ENCODE measurements around the gene PARD3. TPM values are rescaled to one million over a fixed set of nuclear protein-coding genes. Genes with fewer than 3 reads are reported as not detected.

Gene PARD3
- total and polyA plus RNA-seq, 10 of the 15 experiments (the other 5 are each of a cell fraction or from before 2014, with no cell fraction given): 2.6 to 43.1 (median 13.9) TPM

- Histone ChIP-seq H3K4me3 (peak overlapping the region; percentile 58), H2AFZ (ENCODE audit: control insufficient read depth, low read depth, low read length) (peak overlapping the region; percentile 64), H3K36me3 (ENCODE audit: control insufficient read depth in 2 of 2, insufficient read depth in 2 of 2, low read length in 1 of 2) (no peaks in the 10 kb centered on the region), H3K27ac (ENCODE audit: control insufficient read depth, insufficient read depth) (peak overlapping the region; percentile 1; the same call in 1 of the 2 replicates), H4K20me1 (ENCODE audit: control insufficient read depth, insufficient read depth) (no peaks in the 10 kb centered on the region), H3K27me3 (replicated peaks in 1 of 2; ENCODE audit: control insufficient read depth in 2 of 2, insufficient read depth in 2 of 2, low read length in 1 of 2) (no peaks in the 10 kb centered on the region), H3K9ac (ENCODE audit: control insufficient read depth, insufficient read depth, low read length) (no peak overlapping the region), H3K9me3 (replicated peaks; ENCODE audit: control insufficient read depth, insufficient read depth, low read length) (no peaks in the 10 kb centered on the region), H3K4me1 (ENCODE audit: control insufficient read depth, insufficient read depth, low read length) (peaks cover 13% of the 10 kb centered on the region), H3K4me2 (ENCODE audit: control insufficient read depth, insufficient read depth) (peak overlapping the region; percentile 94), H3K79me2 (ENCODE audit: control insufficient read depth, insufficient read depth, low read length) (no peaks in the 10 kb centered on the region)
- peak; percentile 88 for ATAC-seq
- BruUV-seq (replicated peaks): no TSS peak
- under 1% methylated on average over 11 of the region's 11 CpGs for WGBS (ENCODE audit: insufficient coverage, insufficient replicate concordance, low lambda C conversion rate, missing lambda C conversion rate)
- intact Hi-C loops (cut with micrococcal nuclease; ENCODE audit: unreplicated experiment): no loop called here
- CTCF ChIA-PET: interaction anchor here (0.9 to 8.1 kb wide), 11 partner anchors 8 to 245 kb away, joined by 3 to 83 read pairs (median 4); no protein-coding TSS in a partner anchor
- SMC1A ChIA-PET (ENCODE audit: uncharacterized antibody, unreplicated experiment): interaction anchor here (0.5 to 5.6 kb wide), 18 partner anchors 9 to 250 kb away, joined by 3 to 67 read pairs (median 5); partner anchors contain the start of gene PARD3
- no peak for FAIRE-seq
- POLR2A ChIA-PET: interaction anchor here (0.6 to 2.2 kb wide), 12 partner anchors 9 to 63 kb away, joined by 3 to 19 read pairs (median 4); no protein-coding TSS in a partner anchor
- DNase-seq (ENCODE audit: low read depth, low spot score): peak; percentile 47
- RAD21 ChIA-PET (ENCODE audit: unreplicated experiment): interaction anchor here (0.5 to 5.3 kb wide), 17 partner anchors 8 to 157 kb away, joined by 3 to 50 read pairs (median 6); no protein-coding TSS in a partner anchor
- in situ Hi-C loops (cut with MboI): no loop called here
- TF ChIP-seq SREBF2 (IDR thresholded peaks at IDR 0.05; ENCODE audit: low read length) (no peak), RCOR1 (conservative IDR thresholded peaks at IDR 0.05; ENCODE audit: low read depth, low read length) (0 out of 2 replicates have a peak, but pooled peaks have one; percentile 45), TCF3 (IDR thresholded peaks at IDR 0.05; ENCODE audit: borderline replicate concordance, insufficient read depth, low read depth, low read length) (no peak), POLR2AphosphoS5 (IDR thresholded peaks at IDR 0.05; ENCODE audit: low read length) (no peak), PRDM15 (CRISPR knock-in tag; IDR thresholded peaks at IDR 0.05) (no peak), SIX5 (IDR thresholded peaks at IDR 0.05; ENCODE audit: low read depth, low read length, severe bottlenecking) (no peak), JUNB (IDR thresholded peaks at IDR 0.05) (peak; percentile 71), E2F4 (IDR thresholded peaks at IDR 0.05; ENCODE audit: low read depth, low read length) (no peak), BHLHE40 (IDR thresholded peaks at IDR 0.05; ENCODE audit: borderline replicate concordance in 1 of 2, low read depth in 2 of 2, low read length in 1 of 2) (peak; percentile 73 to 87), FOXK2 (IDR thresholded peaks at IDR 0.05) (no peak), SREBF1 (IDR thresholded peaks at IDR 0.05; ENCODE audit: low read length) (no peak), CHD4 (IDR thresholded peaks at IDR 0.05) (no peak), CBX5 (IDR thresholded peaks at IDR 0.05; ENCODE audit: low read depth) (0 out of 2 replicates have a peak, but pooled peaks have one; percentile 34), EZH2 (IDR thresholded peaks at IDR 0.05; ENCODE audit: borderline replicate concordance, control insufficient read depth, low read depth, low read length) (no peak), SRF (IDR thresholded peaks at IDR 0.05; ENCODE audit: low read depth in 2 of 2, low read length in 2 of 2) (no peak), NR2C1 (IDR thresholded peaks at IDR 0.05) (no peak), BACH1 (IDR thresholded peaks at IDR 0.05; ENCODE audit: borderline replicate concordance) (no peak), EP300 (IDR thresholded peaks at IDR 0.05; ENCODE audit: borderline replicate concordance in 1 of 2, control insufficient read depth in 1 of 2, low read depth in 2 of 2, low read length in 2 of 2) (peak; percentile 27 to 37; a peak in 2 of 4 replicates), TBL1XR1 (IDR thresholded peaks at IDR 0.05; ENCODE audit: low read depth, low read length) (no peak)
These were observed 34.2 kb downstream of the PARD3 start for GRCh38 chr10:34780818-34781380.

Data from GM12878 (cell line).